HEK293 (cell line): ENCODE measurements around the gene NEURL2.

Experiments used
- CTCF ChIA-PET: fragments of 350-600 bp; formaldehyde crosslinking; extraction: SDS; loops from one replicate; lab custom pipeline; 2021; ENCODE audit warnings: antibody characterized with exemption; lab: Yijun Ruan, JAX
- POLR2A ChIA-PET: fragments of 300-600 bp; formaldehyde crosslinking; extraction: SDS; loops from one replicate; lab custom pipeline; 2020; ENCODE audit warnings: antibody characterized with exemption, inconsistent platforms; lab: Yijun Ruan, JAX
- H3K27ac ChIP-seq: fragments of 200-500 bp; sonication (Bioruptor generic); 2 replicates; pipeline ENCODE4 v1.5.1; 2014; ENCODE audit warnings: low read depth, low read length, control low read depth, inconsistent platforms; ENCODE audit errors: extremely low read depth
- H3K36me3 ChIP-seq, 2 experiments: fragments of 200-500 bp in 1 of 2; sonication (Bioruptor generic) in 1 of 2; 1 replicate in 1 of 2; 2 replicates in 1 of 2; pipeline ENCODE4 v1.5.1; 2014 to 2017; ENCODE audit warnings: inconsistent platforms in 2 of 2, low read length in 2 of 2; ENCODE audit not compliant: control insufficient read depth in 2 of 2, insufficient read depth in 1 of 2
- H3K4me1 ChIP-seq: fragments of 200-500 bp; sonication (Bioruptor generic); 2 replicates; pipeline ENCODE4 v1.5.1; 2014; ENCODE audit warnings: mild to moderate bottlenecking, low read length, inconsistent platforms; ENCODE audit not compliant: control insufficient read depth, insufficient read depth
- H3K4me3 ChIP-seq: 2 replicates; pipeline ENCODE4 v1.5.1; 2011; ENCODE audit warnings: low read depth, mild to moderate bottlenecking, control low read depth, low read length, moderate library complexity
- H3K9me3 ChIP-seq: fragments of 200-500 bp; sonication (Bioruptor generic); 2 replicates; pipeline ENCODE4 v1.5.1; 2014; ENCODE audit warnings: low read depth, low read length, inconsistent platforms; ENCODE audit not compliant: control insufficient read depth, insufficient read depth
- BCL11B ChIP-seq: fragments of 450-650 bp; formaldehyde crosslinking; IDR thresholded peaks from 2 replicates; pipeline ENCODE4 v1.5.1; 2016; ENCODE audit warnings: low read depth, missing biosample characterization, missing genetic modification characterization
- FEZF1 ChIP-seq: fragments of 450-650 bp; formaldehyde crosslinking; IDR thresholded peaks from 2 replicates; pipeline ENCODE4 v1.5.1; 2016; ENCODE audit warnings: missing biosample characterization, missing genetic modification characterization
- GLIS1 ChIP-seq: fragments of 450-650 bp; formaldehyde crosslinking; IDR thresholded peaks from 2 replicates; pipeline ENCODE4 v1.5.1; 2016; ENCODE audit warnings: missing biosample characterization, missing genetic modification characterization
- GLIS2 ChIP-seq: fragments of 450-650 bp; formaldehyde crosslinking; IDR thresholded peaks from 2 replicates; pipeline ENCODE4 v1.5.1; 2016; ENCODE audit warnings: missing biosample characterization, missing genetic modification characterization
- KLF10 ChIP-seq: fragments of 450-650 bp; IDR thresholded peaks from 2 replicates; pipeline ENCODE4 v1.5.1; 2018; ENCODE audit warnings: missing biosample characterization, mild to moderate bottlenecking, missing genetic modification characterization
- SCRT2 ChIP-seq: fragments of 450-650 bp; formaldehyde crosslinking; IDR thresholded peaks from 2 replicates; pipeline ENCODE4 v1.5.1; 2016; ENCODE audit warnings: missing biosample characterization, missing genetic modification characterization
- SP7 ChIP-seq: fragments of 450-650 bp; formaldehyde crosslinking; IDR thresholded peaks from 2 replicates; pipeline ENCODE4 v1.5.1; 2016; ENCODE audit warnings: missing biosample characterization, missing genetic modification characterization
- ZBTB17 ChIP-seq: fragments of 450-650 bp; formaldehyde crosslinking; IDR thresholded peaks from 2 replicates; pipeline ENCODE4 v1.5.1; 2016; ENCODE audit warnings: missing biosample characterization, missing genetic modification characterization
- ZBTB48 ChIP-seq: fragments of 450-650 bp; formaldehyde crosslinking; IDR thresholded peaks from 2 replicates; pipeline ENCODE4 v1.5.1; 2016; ENCODE audit warnings: missing biosample characterization, missing genetic modification characterization
- ZNF121 ChIP-seq: fragments of 450-650 bp; formaldehyde crosslinking; IDR thresholded peaks from 2 replicates; pipeline ENCODE4 v1.5.1; 2016; ENCODE audit warnings: missing biosample characterization, missing genetic modification characterization
- ZNF2 ChIP-seq: fragments of 450-650 bp; formaldehyde crosslinking; IDR thresholded peaks from 2 replicates; pipeline ENCODE4 v1.5.1; 2016; ENCODE audit warnings: missing biosample characterization, missing genetic modification characterization
- ZNF211 ChIP-seq: fragments of 450-650 bp; formaldehyde crosslinking; IDR thresholded peaks from 2 replicates; pipeline ENCODE4 v1.5.1; 2016; ENCODE audit warnings: low read depth, missing biosample characterization, missing genetic modification characterization
- ZNF341 ChIP-seq: fragments of 450-650 bp; formaldehyde crosslinking; IDR thresholded peaks from 2 replicates; pipeline ENCODE4; 2016; ENCODE audit warnings: low read depth, missing biosample characterization, missing genetic modification characterization
- ZNF366 ChIP-seq: fragments of 450-650 bp; formaldehyde crosslinking; conservative IDR thresholded peaks from 2 replicates; pipeline ENCODE4 v1.5.1; 2016; ENCODE audit warnings: missing biosample characterization, missing genetic modification characterization
- ZSCAN30 ChIP-seq: fragments of 450-650 bp; IDR thresholded peaks from 2 replicates; pipeline ENCODE4 v1.5.1; 2018; ENCODE audit warnings: missing biosample characterization, mild to moderate bottlenecking, missing genetic modification characterization, moderate library complexity
- TF ChIP-seq, protein P1 (sequence below): fragments of 450-650 bp; formaldehyde crosslinking; IDR thresholded peaks from 2 replicates; pipeline ENCODE4 v1.5.1; 2016; ENCODE audit warnings: missing biosample characterization, missing genetic modification characterization, borderline replicate concordance
- TF ChIP-seq, protein P2 (sequence below): fragments of 450-650 bp; formaldehyde crosslinking; conservative IDR thresholded peaks from 2 replicates; pipeline ENCODE4 v1.5.1; 2016; ENCODE audit warnings: low read depth, missing biosample characterization, missing genetic modification characterization
- TF ChIP-seq, protein P3 (sequence below): fragments of 450-650 bp; formaldehyde crosslinking; IDR thresholded peaks from 2 replicates; pipeline ENCODE4 v1.5.1; 2016; ENCODE audit warnings: missing biosample characterization, missing genetic modification characterization
- TF ChIP-seq, protein P4 (sequence below): fragments of 450-650 bp; formaldehyde crosslinking; conservative IDR thresholded peaks from 2 replicates; pipeline ENCODE4 v1.5.1; 2016; ENCODE audit warnings: low read depth, missing biosample characterization, missing genetic modification characterization

Gene NEURL2

DNA sequence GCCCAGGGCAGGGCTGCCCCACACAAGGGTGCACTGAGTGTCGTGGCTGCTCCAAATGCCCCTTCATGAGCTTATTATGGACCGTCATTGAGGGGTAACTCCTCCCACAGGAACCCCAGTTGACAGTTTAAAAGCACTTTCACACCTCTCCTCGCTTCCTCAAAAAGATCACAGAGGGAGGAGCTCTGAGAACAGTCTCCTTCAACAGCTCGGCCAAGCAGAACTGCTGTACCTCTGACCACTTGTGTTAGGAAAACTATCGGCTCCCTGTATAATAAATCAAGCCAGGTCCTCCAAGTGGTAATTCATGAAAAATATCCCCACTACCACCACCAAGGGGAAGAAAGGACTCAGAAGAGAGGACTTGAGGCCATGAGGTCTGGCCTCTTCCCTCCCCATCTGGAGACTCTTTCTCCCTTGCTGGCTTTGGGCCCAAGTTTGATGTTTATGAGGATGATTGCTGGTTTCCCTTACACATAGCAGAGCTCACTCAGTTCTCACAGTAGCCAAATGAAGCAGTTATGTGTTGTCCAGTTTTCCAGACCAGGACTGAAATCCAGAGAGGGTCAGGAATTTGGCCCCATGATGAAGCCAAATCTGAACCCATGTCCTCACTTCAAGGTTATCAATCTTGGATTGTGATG, 48.7 kb downstream of the NEURL2 start (continued):
- TF ChIP-seq, protein P1, sequence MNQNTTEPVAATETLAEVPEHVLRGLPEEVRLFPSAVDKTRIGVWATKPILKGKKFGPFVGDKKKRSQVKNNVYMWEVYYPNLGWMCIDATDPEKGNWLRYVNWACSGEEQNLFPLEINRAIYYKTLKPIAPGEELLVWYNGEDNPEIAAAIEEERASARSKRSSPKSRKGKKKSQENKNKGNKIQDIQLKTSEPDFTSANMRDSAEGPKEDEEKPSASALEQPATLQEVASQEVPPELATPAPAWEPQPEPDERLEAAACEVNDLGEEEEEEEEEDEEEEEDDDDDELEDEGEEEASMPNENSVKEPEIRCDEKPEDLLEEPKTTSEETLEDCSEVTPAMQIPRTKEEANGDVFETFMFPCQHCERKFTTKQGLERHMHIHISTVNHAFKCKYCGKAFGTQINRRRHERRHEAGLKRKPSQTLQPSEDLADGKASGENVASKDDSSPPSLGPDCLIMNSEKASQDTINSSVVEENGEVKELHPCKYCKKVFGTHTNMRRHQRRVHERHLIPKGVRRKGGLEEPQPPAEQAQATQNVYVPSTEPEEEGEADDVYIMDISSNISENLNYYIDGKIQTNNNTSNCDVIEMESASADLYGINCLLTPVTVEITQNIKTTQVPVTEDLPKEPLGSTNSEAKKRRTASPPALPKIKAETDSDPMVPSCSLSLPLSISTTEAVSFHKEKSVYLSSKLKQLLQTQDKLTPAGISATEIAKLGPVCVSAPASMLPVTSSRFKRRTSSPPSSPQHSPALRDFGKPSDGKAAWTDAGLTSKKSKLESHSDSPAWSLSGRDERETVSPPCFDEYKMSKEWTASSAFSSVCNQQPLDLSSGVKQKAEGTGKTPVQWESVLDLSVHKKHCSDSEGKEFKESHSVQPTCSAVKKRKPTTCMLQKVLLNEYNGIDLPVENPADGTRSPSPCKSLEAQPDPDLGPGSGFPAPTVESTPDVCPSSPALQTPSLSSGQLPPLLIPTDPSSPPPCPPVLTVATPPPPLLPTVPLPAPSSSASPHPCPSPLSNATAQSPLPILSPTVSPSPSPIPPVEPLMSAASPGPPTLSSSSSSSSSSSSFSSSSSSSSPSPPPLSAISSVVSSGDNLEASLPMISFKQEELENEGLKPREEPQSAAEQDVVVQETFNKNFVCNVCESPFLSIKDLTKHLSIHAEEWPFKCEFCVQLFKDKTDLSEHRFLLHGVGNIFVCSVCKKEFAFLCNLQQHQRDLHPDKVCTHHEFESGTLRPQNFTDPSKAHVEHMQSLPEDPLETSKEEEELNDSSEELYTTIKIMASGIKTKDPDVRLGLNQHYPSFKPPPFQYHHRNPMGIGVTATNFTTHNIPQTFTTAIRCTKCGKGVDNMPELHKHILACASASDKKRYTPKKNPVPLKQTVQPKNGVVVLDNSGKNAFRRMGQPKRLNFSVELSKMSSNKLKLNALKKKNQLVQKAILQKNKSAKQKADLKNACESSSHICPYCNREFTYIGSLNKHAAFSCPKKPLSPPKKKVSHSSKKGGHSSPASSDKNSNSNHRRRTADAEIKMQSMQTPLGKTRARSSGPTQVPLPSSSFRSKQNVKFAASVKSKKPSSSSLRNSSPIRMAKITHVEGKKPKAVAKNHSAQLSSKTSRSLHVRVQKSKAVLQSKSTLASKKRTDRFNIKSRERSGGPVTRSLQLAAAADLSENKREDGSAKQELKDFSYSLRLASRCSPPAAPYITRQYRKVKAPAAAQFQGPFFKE = no peak
- TF ChIP-seq ZSCAN30 (tag by site-specific recombination) = no peak
- no peak for TF ChIP-seq ZNF366 (tag by site-specific recombination)
- TF ChIP-seq ZBTB17 (tag by site-specific recombination) = 0 out of 2 replicates have a peak, but pooled peaks have one; percentile 27
- TF ChIP-seq ZNF121 (tag by site-specific recombination) = no peak
- TF ChIP-seq KLF10 (tag by site-specific recombination) = no peak
- no peak for TF ChIP-seq ZBTB48 (tag by site-specific recombination)
- TF ChIP-seq FEZF1 = no peak
- TF ChIP-seq ZNF341 = peak; percentile 64
- no peak for TF ChIP-seq ZNF211 (tag by site-specific recombination)
- no peak for TF ChIP-seq ZNF2 (tag by site-specific recombination)
- TF ChIP-seq BCL11B (tag by site-specific recombination) = no peak
- TF ChIP-seq, protein P2, sequence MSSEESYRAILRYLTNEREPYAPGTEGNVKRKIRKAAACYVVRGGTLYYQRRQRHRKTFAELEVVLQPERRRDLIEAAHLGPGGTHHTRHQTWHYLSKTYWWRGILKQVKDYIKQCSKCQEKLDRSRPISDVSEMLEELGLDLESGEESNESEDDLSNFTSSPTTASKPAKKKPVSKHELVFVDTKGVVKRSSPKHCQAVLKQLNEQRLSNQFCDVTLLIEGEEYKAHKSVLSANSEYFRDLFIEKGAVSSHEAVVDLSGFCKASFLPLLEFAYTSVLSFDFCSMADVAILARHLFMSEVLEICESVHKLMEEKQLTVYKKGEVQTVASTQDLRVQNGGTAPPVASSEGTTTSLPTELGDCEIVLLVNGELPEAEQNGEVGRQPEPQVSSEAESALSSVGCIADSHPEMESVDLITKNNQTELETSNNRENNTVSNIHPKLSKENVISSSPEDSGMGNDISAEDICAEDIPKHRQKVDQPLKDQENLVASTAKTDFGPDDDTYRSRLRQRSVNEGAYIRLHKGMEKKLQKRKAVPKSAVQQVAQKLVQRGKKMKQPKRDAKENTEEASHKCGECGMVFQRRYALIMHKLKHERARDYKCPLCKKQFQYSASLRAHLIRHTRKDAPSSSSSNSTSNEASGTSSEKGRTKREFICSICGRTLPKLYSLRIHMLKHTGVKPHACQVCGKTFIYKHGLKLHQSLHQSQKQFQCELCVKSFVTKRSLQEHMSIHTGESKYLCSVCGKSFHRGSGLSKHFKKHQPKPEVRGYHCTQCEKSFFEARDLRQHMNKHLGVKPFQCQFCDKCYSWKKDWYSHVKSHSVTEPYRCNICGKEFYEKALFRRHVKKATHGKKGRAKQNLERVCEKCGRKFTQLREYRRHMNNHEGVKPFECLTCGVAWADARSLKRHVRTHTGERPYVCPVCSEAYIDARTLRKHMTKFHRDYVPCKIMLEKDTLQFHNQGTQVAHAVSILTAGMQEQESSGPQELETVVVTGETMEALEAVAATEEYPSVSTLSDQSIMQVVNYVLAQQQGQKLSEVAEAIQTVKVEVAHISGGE = no peak
- no peak for TF ChIP-seq SCRT2 (tag by site-specific recombination)
- peak; percentile 47; the same call in 1 of the 2 replicates for TF ChIP-seq SP7 (tag by site-specific recombination)

DNA sequence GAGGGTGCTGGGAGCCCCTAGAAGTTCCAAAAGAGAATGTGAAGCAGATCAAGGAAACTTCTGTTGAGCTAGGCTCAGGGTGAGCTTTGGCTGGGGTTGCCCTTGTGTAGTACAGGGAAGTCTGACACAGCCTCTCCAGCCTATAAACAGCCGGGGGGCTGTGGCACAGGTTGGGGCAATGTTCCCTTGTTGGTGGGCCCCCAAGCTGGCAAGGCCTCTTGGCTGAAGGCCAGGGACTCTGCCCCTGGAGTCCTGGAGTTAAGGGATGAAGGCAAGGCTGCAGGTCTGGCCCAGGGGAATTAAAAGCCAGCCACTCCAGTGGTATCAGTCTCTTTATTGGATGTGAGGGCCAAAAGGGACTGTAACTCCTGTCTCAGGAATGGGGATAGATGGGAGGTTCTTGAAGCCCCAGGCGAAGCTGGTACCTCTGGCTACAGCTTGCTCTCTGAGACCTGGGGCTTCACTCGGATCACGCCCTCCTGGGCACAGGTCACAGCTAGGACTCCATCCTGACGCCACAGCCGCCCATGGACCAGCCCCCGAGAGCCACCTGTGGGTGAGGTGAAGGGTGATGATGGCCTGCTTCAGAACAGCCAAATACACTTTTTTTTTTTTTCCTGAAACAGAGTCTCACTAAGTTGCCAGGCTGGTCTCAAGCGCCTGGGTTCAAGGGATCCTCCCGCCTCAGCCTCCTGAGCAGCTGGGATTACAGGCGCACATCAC, 49.4 kb downstream of the NEURL2 start:
- CTCF ChIA-PET = no interaction called here
- H3K27ac ChIP-seq = no peak overlapping the region
- TF ChIP-seq, protein P3, sequence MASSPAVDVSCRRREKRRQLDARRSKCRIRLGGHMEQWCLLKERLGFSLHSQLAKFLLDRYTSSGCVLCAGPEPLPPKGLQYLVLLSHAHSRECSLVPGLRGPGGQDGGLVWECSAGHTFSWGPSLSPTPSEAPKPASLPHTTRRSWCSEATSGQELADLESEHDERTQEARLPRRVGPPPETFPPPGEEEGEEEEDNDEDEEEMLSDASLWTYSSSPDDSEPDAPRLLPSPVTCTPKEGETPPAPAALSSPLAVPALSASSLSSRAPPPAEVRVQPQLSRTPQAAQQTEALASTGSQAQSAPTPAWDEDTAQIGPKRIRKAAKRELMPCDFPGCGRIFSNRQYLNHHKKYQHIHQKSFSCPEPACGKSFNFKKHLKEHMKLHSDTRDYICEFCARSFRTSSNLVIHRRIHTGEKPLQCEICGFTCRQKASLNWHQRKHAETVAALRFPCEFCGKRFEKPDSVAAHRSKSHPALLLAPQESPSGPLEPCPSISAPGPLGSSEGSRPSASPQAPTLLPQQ (tag by site-specific recombination) = peak; percentile 75
- TF ChIP-seq GLIS1 (peak; percentile 69), GLIS2 (tag by site-specific recombination) (peak; percentile 31; the same call in 1 of the 2 replicates)
- TF ChIP-seq, protein P4, sequence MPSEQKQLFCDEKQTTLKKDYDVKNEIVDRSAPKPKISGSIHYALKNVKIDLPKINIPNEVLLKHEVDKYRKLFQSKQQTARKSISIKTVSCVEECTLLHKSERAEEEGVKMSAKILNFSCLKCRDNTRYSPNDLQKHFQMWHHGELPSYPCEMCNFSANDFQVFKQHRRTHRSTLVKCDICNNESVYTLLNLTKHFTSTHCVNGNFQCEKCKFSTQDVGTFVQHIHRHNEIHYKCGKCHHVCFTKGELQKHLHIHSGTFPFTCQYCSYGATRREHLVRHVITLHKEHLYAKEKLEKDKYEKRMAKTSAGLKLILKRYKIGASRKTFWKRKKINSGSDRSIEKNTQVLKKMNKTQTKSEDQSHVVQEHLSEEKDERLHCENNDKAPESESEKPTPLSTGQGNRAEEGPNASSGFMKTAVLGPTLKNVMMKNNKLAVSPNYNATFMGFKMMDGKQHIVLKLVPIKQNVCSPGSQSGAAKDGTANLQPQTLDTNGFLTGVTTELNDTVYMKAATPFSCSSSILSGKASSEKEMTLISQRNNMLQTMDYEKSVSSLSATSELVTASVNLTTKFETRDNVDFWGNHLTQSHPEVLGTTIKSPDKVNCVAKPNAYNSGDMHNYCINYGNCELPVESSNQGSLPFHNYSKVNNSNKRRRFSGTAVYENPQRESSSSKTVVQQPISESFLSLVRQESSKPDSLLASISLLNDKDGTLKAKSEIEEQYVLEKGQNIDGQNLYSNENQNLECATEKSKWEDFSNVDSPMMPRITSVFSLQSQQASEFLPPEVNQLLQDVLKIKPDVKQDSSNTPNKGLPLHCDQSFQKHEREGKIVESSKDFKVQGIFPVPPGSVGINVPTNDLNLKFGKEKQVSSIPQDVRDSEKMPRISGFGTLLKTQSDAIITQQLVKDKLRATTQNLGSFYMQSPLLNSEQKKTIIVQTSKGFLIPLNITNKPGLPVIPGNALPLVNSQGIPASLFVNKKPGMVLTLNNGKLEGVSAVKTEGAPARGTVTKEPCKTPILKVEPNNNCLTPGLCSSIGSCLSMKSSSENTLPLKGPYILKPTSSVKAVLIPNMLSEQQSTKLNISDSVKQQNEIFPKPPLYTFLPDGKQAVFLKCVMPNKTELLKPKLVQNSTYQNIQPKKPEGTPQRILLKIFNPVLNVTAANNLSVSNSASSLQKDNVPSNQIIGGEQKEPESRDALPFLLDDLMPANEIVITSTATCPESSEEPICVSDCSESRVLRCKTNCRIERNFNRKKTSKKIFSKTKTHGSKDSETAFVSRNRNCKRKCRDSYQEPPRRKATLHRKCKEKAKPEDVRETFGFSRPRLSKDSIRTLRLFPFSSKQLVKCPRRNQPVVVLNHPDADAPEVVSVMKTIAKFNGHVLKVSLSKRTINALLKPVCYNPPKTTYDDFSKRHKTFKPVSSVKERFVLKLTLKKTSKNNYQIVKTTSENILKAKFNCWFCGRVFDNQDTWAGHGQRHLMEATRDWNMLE (tag by site-specific recombination) = no peak
- TF ChIP-seq, all 188 proteins: peak for 3
- H3K9me3 ChIP-seq = no peaks in the 10 kb centered on the region
- POLR2A ChIA-PET = interaction anchor here (0.6 to 1.3 kb wide), 5 partner anchors 11 to 93 kb away, joined by 3 to 4 read pairs (median 3); partner anchors contain the start of gene PCIF1
- H3K4me1 ChIP-seq = no peaks in the 10 kb centered on the region
- H3K4me3 ChIP-seq = no peak overlapping the region
- peaks cover 5 to 70% of the 10 kb centered on the region in 2 experiments; a peak in 2 of 3 replicates for H3K36me3 ChIP-seq
